Suprapubic skin (tissue), 4 donors: Measurements from ENCODE around the gene RBM15. TPM values are rescaled to one million over a fixed set of nuclear protein-coding genes. Genes with fewer than 3 reads are reported as not detected.

Experiments
- DNase-seq, 2 donors: peaks; one replicate each; pipeline ENCODE4 v3.0.0-alpha.2; 2019; ENCODE audit warnings: low spot score in 2 of 2
- H3K27ac ChIP-seq: fragments of 200-600 bp; sonication (generic); one replicate; pipeline ENCODE4 v1.5.1; 2019
- H3K27me3 ChIP-seq: fragments of 200-600 bp; sonication (generic); one replicate; pipeline ENCODE4 v1.5.1; 2019
- H3K36me3 ChIP-seq: fragments of 200-600 bp; sonication (generic); one replicate; pipeline ENCODE4 v1.5.1; 2019
- H3K4me1 ChIP-seq: fragments of 200-600 bp; sonication (generic); one replicate; pipeline ENCODE4 v1.5.1; 2019
- H3K4me3 ChIP-seq: fragments of 200-600 bp; sonication (generic); one replicate; pipeline ENCODE4 v1.5.1; 2019; ENCODE audit warnings: mild to moderate bottlenecking
- H3K9me3 ChIP-seq: fragments of 200-600 bp; sonication (generic); one replicate; pipeline ENCODE4 v1.5.1; 2019
- EP300 ChIP-seq: sonication (generic); formaldehyde crosslinking; IDR thresholded peaks from one replicate; pipeline ENCODE4 v1.6.1; 2017; ENCODE audit warnings: antibody characterized with exemption
- POLR2A ChIP-seq, 2 donors: fragments of 450-650 bp; IDR thresholded peaks; one replicate each; pipeline ENCODE4 v1.6.1; 2017; ENCODE audit warnings: antibody characterized with exemption in 2 of 2, mild to moderate bottlenecking in 2 of 2, moderate library complexity in 2 of 2
- POLR2AphosphoS5 ChIP-seq, 3 donors: sonication (generic); formaldehyde crosslinking; IDR thresholded peaks; one replicate each; pipeline ENCODE4 v1.6.1; 2017; ENCODE audit warnings: antibody characterized with exemption in 3 of 3
- WGBS: methylation state at CpG from one replicate; pipeline ENCODE4 v1.1.5; 2018; 5-methylcytosine and 5-hydroxymethylcytosine counted together
- total RNA-seq, 4 donors: library from RNA; depleted of rRNA; stranded (reverse); fragments of >200 nt; gene quantifications; one replicate each; pipeline ENCODE4 v1.1.0, GENCODE V29; 2016
- TF ChIP-seq, protein P1 (sequence below), 2 donors: fragments of 200-600 bp in 1 of 2; fragments of 450-650 bp in 1 of 2; sonication (generic) in 1 of 2; IDR thresholded peaks; one replicate each; pipeline ENCODE4 v1.5.1; 2016 to 2019; ENCODE audit warnings: antibody characterized with exemption in 2 of 2, mild to moderate bottlenecking in 1 of 2, moderate library complexity in 1 of 2

RBM15 gene
- total RNA-seq, 4 donors from 2014 or later: 27.4 to 51.2 (median 32.7) TPM

DNA sequence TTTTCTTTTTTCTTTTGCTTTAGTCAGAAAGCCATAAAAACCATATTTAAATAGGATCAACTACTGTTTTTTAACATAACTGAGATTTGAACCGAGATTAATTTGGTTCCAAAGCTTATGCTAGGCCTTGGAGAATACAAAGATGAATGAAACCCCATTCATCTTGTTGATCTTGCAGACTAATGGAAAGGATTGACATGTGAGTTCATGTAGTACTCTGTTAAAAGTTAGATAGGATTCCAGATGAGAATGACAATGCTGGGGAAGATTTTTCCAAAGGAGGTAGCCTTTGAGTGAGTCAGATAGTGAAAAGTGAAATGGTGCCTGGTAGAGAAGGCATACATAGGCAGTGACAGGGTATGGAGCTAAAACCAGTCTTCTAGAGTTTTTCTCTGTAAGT, 22.7 kb downstream of the RBM15 start:
- peaks cover 1% of the 10 kb centered on the region for H3K4me1 ChIP-seq
- DNase-seq: no peak
- H3K4me3 ChIP-seq: no peak overlapping the region
- WGBS: 83% methylated on average over 1 of the region's 1 CpG
- peaks cover 3% of the 10 kb centered on the region for H3K36me3 ChIP-seq
- TF ChIP-seq POLR2A (IDR thresholded peaks at IDR 0.05) (no peak), EP300 (no peak), POLR2AphosphoS5 (IDR thresholded peaks at IDR 0.05) (no peak)
- TF ChIP-seq, protein P1, sequence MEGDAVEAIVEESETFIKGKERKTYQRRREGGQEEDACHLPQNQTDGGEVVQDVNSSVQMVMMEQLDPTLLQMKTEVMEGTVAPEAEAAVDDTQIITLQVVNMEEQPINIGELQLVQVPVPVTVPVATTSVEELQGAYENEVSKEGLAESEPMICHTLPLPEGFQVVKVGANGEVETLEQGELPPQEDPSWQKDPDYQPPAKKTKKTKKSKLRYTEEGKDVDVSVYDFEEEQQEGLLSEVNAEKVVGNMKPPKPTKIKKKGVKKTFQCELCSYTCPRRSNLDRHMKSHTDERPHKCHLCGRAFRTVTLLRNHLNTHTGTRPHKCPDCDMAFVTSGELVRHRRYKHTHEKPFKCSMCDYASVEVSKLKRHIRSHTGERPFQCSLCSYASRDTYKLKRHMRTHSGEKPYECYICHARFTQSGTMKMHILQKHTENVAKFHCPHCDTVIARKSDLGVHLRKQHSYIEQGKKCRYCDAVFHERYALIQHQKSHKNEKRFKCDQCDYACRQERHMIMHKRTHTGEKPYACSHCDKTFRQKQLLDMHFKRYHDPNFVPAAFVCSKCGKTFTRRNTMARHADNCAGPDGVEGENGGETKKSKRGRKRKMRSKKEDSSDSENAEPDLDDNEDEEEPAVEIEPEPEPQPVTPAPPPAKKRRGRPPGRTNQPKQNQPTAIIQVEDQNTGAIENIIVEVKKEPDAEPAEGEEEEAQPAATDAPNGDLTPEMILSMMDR (IDR thresholded peaks at IDR 0.05): no peak
- H3K27ac ChIP-seq: no peak overlapping the region
- H3K27me3 ChIP-seq: no peaks in the 10 kb centered on the region
- H3K9me3 ChIP-seq: no peaks in the 10 kb centered on the region

DNA sequence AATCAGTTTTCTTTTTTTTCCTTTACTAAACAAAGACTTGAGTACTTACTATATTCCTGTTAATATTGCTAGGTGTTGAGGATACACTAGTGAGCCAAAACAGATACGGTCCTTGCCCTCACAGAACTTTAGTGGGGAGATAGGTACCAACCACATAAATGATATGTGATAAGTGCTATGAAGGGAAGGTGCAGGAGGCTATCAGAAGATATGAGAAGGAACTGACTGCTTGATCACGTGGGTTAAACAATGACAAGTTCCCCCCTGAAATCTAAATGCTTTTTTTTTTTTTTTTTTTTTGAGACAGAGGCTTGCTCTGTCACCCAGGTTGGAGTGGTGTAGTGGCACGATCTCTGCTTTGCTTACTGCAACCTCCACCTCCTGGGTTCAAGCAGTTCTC, 25.0 kb downstream of the RBM15 start:
- TF ChIP-seq POLR2AphosphoS5 (IDR thresholded peaks at IDR 0.05) (no peak), EP300 (no peak), POLR2A (IDR thresholded peaks at IDR 0.05) (no peak)
- TF ChIP-seq, protein P1 (IDR thresholded peaks at IDR 0.05): no peak
- peaks cover 3% of the 10 kb centered on the region for H3K36me3 ChIP-seq
- 91% methylated on average over 3 of the region's 3 CpGs for WGBS

DNA sequence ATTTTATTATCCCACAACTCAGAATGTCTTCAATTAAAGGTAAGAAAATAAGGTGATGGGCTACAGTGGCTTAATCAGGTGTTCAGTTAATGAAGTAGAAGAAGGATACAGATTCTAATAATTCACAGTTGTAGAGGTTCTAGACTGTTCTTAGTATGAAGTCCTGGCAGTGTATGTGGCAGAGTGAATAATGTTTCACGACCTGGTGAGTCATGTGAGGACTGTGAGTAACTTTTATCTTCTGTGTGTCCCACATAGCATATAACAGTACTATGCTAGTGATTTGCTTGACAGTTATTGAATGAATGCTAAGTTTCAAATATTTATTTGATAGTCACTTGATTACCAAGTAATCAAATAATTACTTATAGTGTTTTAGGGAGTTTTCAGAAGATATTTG, 31.6 kb downstream of the RBM15 start:
- Histone ChIP-seq H3K27ac (no peak overlapping the region), H3K36me3 (peaks cover 23% of the 10 kb centered on the region), H3K4me1 (no peaks in the 10 kb centered on the region), H3K9me3 (no peaks in the 10 kb centered on the region), H3K27me3 (no peaks in the 10 kb centered on the region), H3K4me3 (no peak overlapping the region)
- TF ChIP-seq EP300: no peak
- no peak for TF ChIP-seq POLR2A (IDR thresholded peaks at IDR 0.05)
- no peak for TF ChIP-seq POLR2AphosphoS5 (IDR thresholded peaks at IDR 0.05)
- TF ChIP-seq, protein P1 (IDR thresholded peaks at IDR 0.05): no peak
- DNase-seq: no peak
- 29% methylated on average over 1 of the region's 1 CpG for WGBS

More for the DNA sequence above, 25.0 kb downstream of the RBM15 start:
- Histone ChIP-seq H3K4me1 (no peaks in the 10 kb centered on the region), H3K9me3 (no peaks in the 10 kb centered on the region), H3K27ac (no peak overlapping the region), H3K4me3 (no peak overlapping the region), H3K27me3 (no peaks in the 10 kb centered on the region)
- DNase-seq: no peak

DNA sequence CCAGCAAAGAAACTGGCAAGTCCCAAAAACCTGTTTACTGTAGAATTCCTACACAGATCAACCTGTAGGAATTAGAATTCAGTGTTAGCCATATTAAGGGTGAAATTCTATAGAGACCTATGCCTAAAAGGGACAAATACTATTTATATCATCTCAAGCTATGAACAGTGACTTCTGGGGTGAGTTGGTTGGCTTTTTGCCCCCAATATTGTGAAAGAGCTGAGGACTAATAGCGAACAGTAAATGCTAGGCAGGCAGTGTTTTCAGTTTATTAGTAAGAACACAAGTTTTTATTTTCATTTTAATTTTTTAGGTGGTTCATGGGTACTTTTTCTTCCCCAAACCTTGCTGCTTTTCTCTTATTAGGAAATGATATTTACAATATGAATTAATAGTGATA, 36.3 kb downstream of the RBM15 start:
- Histone ChIP-seq H3K27me3 (no peaks in the 10 kb centered on the region), H3K4me3 (no peak overlapping the region), H3K36me3 (peaks cover 44% of the 10 kb centered on the region), H3K27ac (no peak overlapping the region), H3K9me3 (no peaks in the 10 kb centered on the region), H3K4me1 (no peaks in the 10 kb centered on the region)
- TF ChIP-seq POLR2A (IDR thresholded peaks at IDR 0.05) (no peak), POLR2AphosphoS5 (IDR thresholded peaks at IDR 0.05) (no peak), EP300 (no peak)
- TF ChIP-seq, protein P1 (IDR thresholded peaks at IDR 0.05): no peak
- DNase-seq: no peak
- 90% methylated on average over 1 of the region's 1 CpG for WGBS

DNA sequence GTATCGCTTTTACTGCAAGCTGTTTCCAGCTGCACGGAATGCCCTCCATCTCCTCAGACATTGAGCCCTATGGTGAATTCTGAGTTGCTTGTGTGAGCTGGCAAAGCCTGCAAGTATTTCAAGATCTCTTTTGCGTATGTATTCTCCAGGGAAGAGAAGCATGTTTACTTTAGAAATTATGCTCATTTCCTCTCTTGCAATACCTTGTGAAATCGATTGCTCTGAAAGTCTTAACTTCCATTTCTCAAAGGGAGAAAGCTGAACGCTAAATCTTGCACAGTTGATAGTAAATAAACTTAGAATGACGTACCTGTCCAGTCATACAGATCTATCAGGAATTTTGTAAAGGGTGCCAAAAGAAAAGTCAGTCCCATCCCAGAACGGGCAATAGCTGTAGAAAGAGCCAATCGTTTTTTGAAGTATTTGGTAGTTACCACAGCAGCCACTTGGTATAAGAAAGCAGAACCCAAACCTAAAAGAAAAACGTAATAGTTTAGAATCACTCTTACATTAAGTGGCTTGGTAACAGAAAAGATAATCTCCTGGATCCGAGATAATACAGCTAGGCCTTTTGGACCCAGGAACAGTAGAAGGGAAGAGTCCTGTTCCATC, 41.6 kb downstream of the RBM15 start:
- no peak for DNase-seq
- H3K4me3 ChIP-seq: no peak overlapping the region
- TF ChIP-seq POLR2AphosphoS5 (IDR thresholded peaks at IDR 0.05) (no peak), EP300 (no peak), POLR2A (IDR thresholded peaks at IDR 0.05) (no peak)
- TF ChIP-seq, protein P1 (IDR thresholded peaks at IDR 0.05): no peak
- no peak overlapping the region for H3K27ac ChIP-seq
- WGBS: 86% methylated on average over 10 of the region's 10 CpGs
- H3K4me1 ChIP-seq: no peaks in the 10 kb centered on the region
- H3K9me3 ChIP-seq: no peaks in the 10 kb centered on the region
- no peaks in the 10 kb centered on the region for H3K27me3 ChIP-seq
- peaks cover 21% of the 10 kb centered on the region for H3K36me3 ChIP-seq
